ENCODE measurements around the gene SLC2A13.

- no peak for TF ChIP-seq CTCF (IDR thresholded peaks at IDR 0.05; ENCODE audit: insufficient read depth, low read length, poor library complexity, severe bottlenecking)
- TF ChIP-seq EZH2phosphoT487 (conservative IDR thresholded peaks at IDR 0.05; ENCODE audit: low read length): no peak
These were observed 47.6 kb upstream of the SLC2A13 start for GRCh38 chr12:40153432-40153831.
